SU-DHL-6 (cell line): ENCODE data around the gene NTMT1.
A peak's percentile ranks its signal among the peaks of the same experiment; 100 is the strongest.

ENCODE experiments used
- H2AFZ ChIP-seq: fragments of 200-600 bp; sonication (generic); 2 replicates; pipeline ENCODE4 v1.6.1; 2014; ENCODE audit warnings: low read depth, mild to moderate bottlenecking, moderate library complexity, mixed read lengths, antibody characterized with exemption, low read length; ENCODE audit not compliant: severe bottlenecking
- H3F3A ChIP-seq: fragments of 200-600 bp; shearing (Covaris generic); 2 replicates; pipeline ENCODE4 v1.6.0; 2016; ENCODE audit warnings: antibody characterized with exemption, mild to moderate bottlenecking; ENCODE audit not compliant: insufficient read depth
- H3K27ac ChIP-seq: fragments of 200-600 bp; sonication (generic); 2 replicates; pipeline ENCODE4 v1.5.1; 2016; ENCODE audit warnings: low read depth, mild to moderate bottlenecking, low read length, moderate library complexity, mixed read lengths
- H3K27me3 ChIP-seq: fragments of 200-600 bp; sonication (generic), shearing (Covaris generic); 2 replicates; pipeline ENCODE4 v1.6.0; 2014; ENCODE audit warnings: mild to moderate bottlenecking, low read length
- H3K36me3 ChIP-seq: fragments of 200-600 bp; sonication (generic); 2 replicates; pipeline ENCODE4 v1.6.1; 2014; ENCODE audit warnings: mild to moderate bottlenecking, low read length, mixed read lengths
- H3K4me2 ChIP-seq: fragments of 300-600, 200-600 bp; shearing (Covaris generic), sonication (generic); 2 replicates; pipeline ENCODE4 v1.6.0; 2014; ENCODE audit warnings: low read length, low read depth, mild to moderate bottlenecking; ENCODE audit not compliant: poor library complexity, severe bottlenecking
- H3K4me3 ChIP-seq: fragments of 200-600 bp; sonication (generic); 2 replicates; pipeline ENCODE4 v1.5.1; 2014; ENCODE audit warnings: antibody characterized with exemption, low read length, mild to moderate bottlenecking, mixed read lengths; ENCODE audit not compliant: insufficient read depth, poor library complexity, severe bottlenecking
- H3K79me2 ChIP-seq: fragments of 200-600 bp; sonication (generic); 2 replicates; pipeline ENCODE4 v1.6.1; 2014; ENCODE audit warnings: mild to moderate bottlenecking, low read length, moderate library complexity; ENCODE audit not compliant: insufficient read depth
- H3K9ac ChIP-seq: fragments of 200-600 bp; sonication (generic); 2 replicates; pipeline ENCODE4 v1.7.0; 2014; ENCODE audit warnings: mild to moderate bottlenecking, low read length
- H3K9me2 ChIP-seq: fragments of 200-600 bp; sonication (generic); replicated peaks from 2 replicates; pipeline ENCODE4 v1.6.1; 2014; ENCODE audit warnings: low read length; ENCODE audit not compliant: insufficient read depth
- H3K9me3 ChIP-seq: fragments of 200-600 bp; sonication (generic); 2 replicates; pipeline ENCODE4 v1.6.1; 2014; ENCODE audit warnings: low read length, mixed read lengths; ENCODE audit not compliant: insufficient read depth
- H4K20me1 ChIP-seq: fragments of 200-600 bp; sonication (generic); 2 replicates; pipeline ENCODE4 v1.6.1; 2014; ENCODE audit warnings: low read depth, mild to moderate bottlenecking, antibody characterized with exemption, low read length, moderate library complexity, mixed read lengths
- EZH2phosphoT487 ChIP-seq: fragments of 200-600 bp; sonication (generic), shearing (Covaris generic); conservative IDR thresholded peaks from 2 replicates; pipeline ENCODE4 v1.6.1; 2018; ENCODE audit warnings: mild to moderate bottlenecking, antibody characterized with exemption, low read length, moderate library complexity, mixed read lengths
- TF ChIP-seq, protein P1 (sequence below): fragments of 200-600 bp; sonication (generic); IDR thresholded peaks from one replicate; pipeline ENCODE4 v1.5.1; 2017; ENCODE audit warnings: antibody characterized with exemption, mild to moderate bottlenecking, low read length, moderate library complexity; ENCODE audit not compliant: insufficient read depth, poor library complexity, severe bottlenecking

NTMT1 gene

DNA sequence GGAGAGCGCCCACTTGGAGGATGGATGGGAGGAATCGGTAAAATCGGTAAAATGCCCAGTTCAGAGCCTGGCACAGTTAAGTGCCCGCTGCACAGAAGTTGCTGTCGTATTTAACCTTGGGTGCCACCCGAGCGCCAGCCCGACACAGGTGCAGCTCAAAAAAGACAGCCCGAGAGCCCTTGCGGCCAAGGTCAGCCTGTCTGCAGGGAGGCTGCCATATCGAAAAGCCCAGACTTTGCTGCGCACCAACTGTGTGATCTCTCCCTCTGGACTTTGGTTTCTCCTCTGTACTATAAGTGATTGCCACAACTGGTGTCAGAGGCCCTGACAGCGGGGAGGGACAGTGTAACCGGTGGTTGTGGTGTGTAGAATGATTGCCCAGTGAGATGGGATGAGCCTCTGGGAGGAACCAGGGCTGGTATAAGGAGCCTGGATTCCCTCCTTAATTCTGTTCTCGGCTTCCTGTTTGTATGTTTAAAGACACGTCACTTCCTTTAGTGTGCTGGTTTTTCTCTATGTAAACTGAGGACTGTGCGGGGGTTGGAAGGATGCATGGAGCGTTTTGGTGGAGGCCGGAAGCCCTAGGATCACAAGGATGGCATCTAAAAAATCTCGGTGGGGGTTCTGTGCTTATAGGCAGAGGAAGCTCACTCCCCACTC is 792 bp downstream of the NTMT1 start:
- Histone ChIP-seq H3K79me2 (peaks cover 57% of the 10 kb centered on the region), H3K4me3 (peak overlapping the region; percentile 91), H3K9me2 (no peaks in the 10 kb centered on the region), H3K4me2 (peak overlapping the region; percentile 88), H2AFZ (peak overlapping the region; percentile 75), H3K9ac (peak overlapping the region; percentile 87), H3K27me3 (no peaks in the 10 kb centered on the region), H3K27ac (peak overlapping the region; percentile 67), H3F3A (peaks cover 5% of the 10 kb centered on the region; the same call in 1 of the 2 replicates), H3K9me3 (no peaks in the 10 kb centered on the region), H4K20me1 (peaks cover 11% of the 10 kb centered on the region; the same call in 1 of the 2 replicates), H3K36me3 (no peaks in the 10 kb centered on the region)
- TF ChIP-seq, protein P1, sequence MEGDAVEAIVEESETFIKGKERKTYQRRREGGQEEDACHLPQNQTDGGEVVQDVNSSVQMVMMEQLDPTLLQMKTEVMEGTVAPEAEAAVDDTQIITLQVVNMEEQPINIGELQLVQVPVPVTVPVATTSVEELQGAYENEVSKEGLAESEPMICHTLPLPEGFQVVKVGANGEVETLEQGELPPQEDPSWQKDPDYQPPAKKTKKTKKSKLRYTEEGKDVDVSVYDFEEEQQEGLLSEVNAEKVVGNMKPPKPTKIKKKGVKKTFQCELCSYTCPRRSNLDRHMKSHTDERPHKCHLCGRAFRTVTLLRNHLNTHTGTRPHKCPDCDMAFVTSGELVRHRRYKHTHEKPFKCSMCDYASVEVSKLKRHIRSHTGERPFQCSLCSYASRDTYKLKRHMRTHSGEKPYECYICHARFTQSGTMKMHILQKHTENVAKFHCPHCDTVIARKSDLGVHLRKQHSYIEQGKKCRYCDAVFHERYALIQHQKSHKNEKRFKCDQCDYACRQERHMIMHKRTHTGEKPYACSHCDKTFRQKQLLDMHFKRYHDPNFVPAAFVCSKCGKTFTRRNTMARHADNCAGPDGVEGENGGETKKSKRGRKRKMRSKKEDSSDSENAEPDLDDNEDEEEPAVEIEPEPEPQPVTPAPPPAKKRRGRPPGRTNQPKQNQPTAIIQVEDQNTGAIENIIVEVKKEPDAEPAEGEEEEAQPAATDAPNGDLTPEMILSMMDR: no peak
- TF ChIP-seq EZH2phosphoT487: no peak

DNA sequence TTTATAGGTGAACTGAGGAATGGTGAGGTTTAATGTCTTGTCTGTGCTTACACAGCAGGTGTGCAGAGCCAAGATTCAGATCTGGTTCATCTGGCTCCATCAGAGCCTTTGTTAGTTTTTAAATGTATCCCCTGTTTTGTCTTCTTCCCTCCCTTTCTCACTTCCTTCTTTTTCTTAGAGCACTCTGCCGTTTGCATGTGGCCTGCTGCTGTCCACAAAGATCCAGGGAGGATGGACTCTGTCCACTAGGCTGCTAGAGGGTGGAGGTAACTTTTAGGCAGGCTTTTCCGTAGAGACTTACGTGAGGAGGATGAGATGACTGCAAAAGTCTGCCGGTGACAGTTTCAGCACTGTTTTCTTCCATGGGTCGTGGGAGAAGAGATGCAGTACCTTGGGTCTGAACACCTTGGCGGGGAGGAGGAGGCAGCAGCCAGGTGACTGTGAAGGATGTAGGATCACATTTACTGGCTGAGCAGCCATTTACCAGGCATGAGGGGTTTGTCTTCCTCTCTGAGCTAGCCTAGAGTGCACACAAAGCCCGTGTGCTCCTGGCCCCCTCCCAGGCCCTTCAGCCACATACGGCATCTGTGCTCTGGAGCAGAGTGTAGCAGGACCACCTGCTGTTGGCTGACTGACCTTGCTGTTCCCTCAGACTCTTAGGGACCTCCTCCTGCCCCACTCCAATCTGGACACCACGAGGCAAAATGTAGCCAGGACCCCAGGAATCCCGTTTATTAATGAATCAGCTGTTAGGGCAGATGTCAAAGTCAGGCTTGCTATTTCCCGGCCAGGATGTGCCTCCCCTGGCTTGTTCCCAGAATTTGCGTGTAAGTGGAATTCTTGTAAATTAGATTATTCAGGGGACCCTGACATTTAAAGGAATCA is 1.8 kb downstream of the NTMT1 start:
- TF ChIP-seq, protein P1: no peak
- no peak for TF ChIP-seq EZH2phosphoT487
- peaks cover 67% of the 10 kb centered on the region for H3K79me2 ChIP-seq
- H3K9me2 ChIP-seq: no peaks in the 10 kb centered on the region
- H2AFZ ChIP-seq: no peak overlapping the region
- no peak overlapping the region for H3K27ac ChIP-seq
- no peaks in the 10 kb centered on the region for H3K9me3 ChIP-seq
- no peaks in the 10 kb centered on the region for H3K27me3 ChIP-seq
- H3F3A ChIP-seq: peaks cover 5% of the 10 kb centered on the region; the same call in 1 of the 2 replicates
- H3K4me2 ChIP-seq: peak overlapping the region; percentile 88
- H3K9ac ChIP-seq: peak overlapping the region; percentile 87
- H3K36me3 ChIP-seq: no peaks in the 10 kb centered on the region
- H3K4me3 ChIP-seq: peak overlapping the region; percentile 91
- peaks cover 11% of the 10 kb centered on the region; the same call in 1 of the 2 replicates for H4K20me1 ChIP-seq

DNA sequence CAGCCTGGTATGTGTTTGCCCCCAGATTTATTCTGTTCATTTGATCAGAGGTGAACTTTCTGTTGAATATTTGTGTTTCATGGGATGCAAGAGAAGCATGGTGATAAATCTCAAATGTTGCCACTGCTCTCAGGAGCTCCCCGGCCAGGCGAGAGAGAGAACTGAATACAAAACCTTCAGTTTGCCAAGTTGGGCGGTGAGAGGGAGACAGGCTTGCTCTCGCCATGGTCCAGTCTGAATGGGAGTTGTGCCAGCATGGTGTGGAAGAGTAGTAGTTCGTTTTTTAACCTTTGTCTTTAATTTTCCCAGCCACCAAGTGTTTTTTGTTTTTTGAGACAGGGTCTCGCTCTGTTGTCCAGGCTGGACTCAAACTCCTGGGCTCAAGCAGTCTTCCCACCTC is 2.7 kb downstream of the NTMT1 start:
- Histone ChIP-seq H2AFZ (no peak overlapping the region), H3K36me3 (no peaks in the 10 kb centered on the region), H3K4me2 (no peak overlapping the region), H3K9me3 (no peaks in the 10 kb centered on the region), H3K79me2 (peaks cover 76% of the 10 kb centered on the region), H3K27me3 (no peaks in the 10 kb centered on the region), H4K20me1 (peaks cover 14% of the 10 kb centered on the region; the same call in 1 of the 2 replicates), H3K9ac (no peak overlapping the region), H3F3A (peaks cover 5% of the 10 kb centered on the region; the same call in 1 of the 2 replicates), H3K9me2 (no peaks in the 10 kb centered on the region), H3K4me3 (no peak overlapping the region), H3K27ac (no peak overlapping the region)
- TF ChIP-seq EZH2phosphoT487: no peak
- TF ChIP-seq, protein P1: no peak
